Endometrial microvascular endothelial cells (primary cell): ENCODE results near the gene RPS6KA5. TPM values are rescaled to one million over a fixed set of nuclear protein-coding genes. Genes with fewer than 3 reads are reported as not detected.

Experiments used
- in situ Hi-C: cut with HindIII; loops from 2 replicates; pipeline ENCODE4 v1.10.0; 2017; ENCODE audit warnings: low sequenced_read_pairs, low pct_unique_long_range_greater_than_20kb; ENCODE audit errors: inconsistent ontology term
- total RNA-seq: library from RNA; depleted of rRNA; stranded (reverse); fragments of >200 nt; gene quantifications from one replicate; pipeline ENCODE4 v1.2.3, GENCODE V29; 2015; ENCODE audit errors: inconsistent ontology term

Gene RPS6KA5
- total RNA-seq, 1 donor from 2014 or later, result 2.5 TPM

- in situ Hi-C loops, result no loop called here
These were observed 251.5 kb downstream of the RPS6KA5 start for GRCh38 chr14:90808759-90809529.

GRCh38 chr14:90807060-90807459 is 253.4 kb downstream of the RPS6KA5 start:
- in situ Hi-C loops, result no loop called here

- in situ Hi-C loops, result no loop called here
These were observed 254.5 kb downstream of the RPS6KA5 start for GRCh38 chr14:90805662-90806540.

- in situ Hi-C loops, result no loop called here
These were observed 255.4 kb downstream of the RPS6KA5 start for GRCh38 chr14:90805084-90805391.

GRCh38 chr14:90804292-90805083 is 256.0 kb downstream of the RPS6KA5 start:
- in situ Hi-C loops, result no loop called here

- in situ Hi-C loops, result no loop called here
These were observed 257.2 kb downstream of the RPS6KA5 start for GRCh38 chr14:90803249-90803648.

GRCh38 chr14:90799420-90799819 is 261.0 kb downstream of the RPS6KA5 start:
- in situ Hi-C loops, result no loop called here

- in situ Hi-C loops, result no loop called here
These were observed 262.5 kb downstream of the RPS6KA5 start for GRCh38 chr14:90797919-90798318.

Other genes starting within 250 kb of the RPS6KA5 start
- gene TTC7B, start 244.2 kb downstream of the RPS6KA5 start, total RNA-seq, result 50.5 TPM
- gene DGLUCY, start 53.4 kb upstream of the RPS6KA5 start, total RNA-seq, result 36.8 TPM
- 3.7 TPM for gene GPR68, start 184.1 kb upstream of the RPS6KA5 start, total RNA-seq